NCI-H524 treated with DMSO at 0.1 percent for 48 hours (cell line): ENCODE measurements around the gene WASHC2C.
"Not testable (repeated sequence)": the region's sequence is repeated elsewhere in the genome, so short reads cannot be mapped to it uniquely, and the experiment has no call there.

ENCODE experiments used
- DNase-seq: peaks from one replicate; lab custom pipeline; 2025; lab: John Stamatoyannopoulos, UW

The WASHC2C gene

DNA sequence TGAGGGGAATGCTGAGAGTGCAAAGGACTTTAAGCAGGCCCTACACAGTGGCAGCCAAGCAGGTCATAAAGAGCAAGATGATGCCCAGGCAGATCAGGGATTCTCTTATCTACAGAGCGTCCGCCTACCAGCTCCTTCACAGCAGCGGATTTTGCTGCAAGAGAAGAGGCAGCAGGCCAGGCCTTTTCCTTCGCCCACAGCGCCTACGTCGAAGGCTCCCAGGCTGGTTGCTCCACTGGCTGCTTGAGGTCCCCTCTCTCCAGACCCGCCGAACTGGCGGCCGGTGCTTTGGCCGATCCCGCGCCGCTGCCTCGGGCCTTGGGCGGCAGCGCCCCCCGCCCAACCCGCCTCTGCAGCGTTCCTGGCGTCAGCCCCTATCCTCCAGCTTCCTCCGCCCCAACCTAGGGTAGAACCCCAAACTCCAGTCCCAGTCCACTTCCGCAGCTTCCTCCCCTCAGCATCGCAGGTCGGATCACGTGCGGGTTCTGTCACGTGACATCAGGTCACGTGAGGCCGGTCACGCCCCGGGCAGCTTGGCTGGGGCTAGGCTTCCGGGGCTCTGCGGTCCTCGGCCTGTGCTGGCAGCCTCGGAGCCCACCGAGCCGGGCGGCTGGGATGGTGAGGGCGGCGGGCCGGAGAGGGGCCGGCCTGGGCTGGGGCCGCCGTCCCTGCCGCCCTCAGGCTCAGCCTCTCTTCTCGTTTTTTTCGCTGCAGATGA is at the start of gene WASHC2C:
Gene WASHC2C, plus strand, starts transcription at position 564 of the 718 bp plus-strand sequence. Its CDS starts 52 bp downstream, at position 616.
- DNase-seq: not testable (repeated sequence)

DNA sequence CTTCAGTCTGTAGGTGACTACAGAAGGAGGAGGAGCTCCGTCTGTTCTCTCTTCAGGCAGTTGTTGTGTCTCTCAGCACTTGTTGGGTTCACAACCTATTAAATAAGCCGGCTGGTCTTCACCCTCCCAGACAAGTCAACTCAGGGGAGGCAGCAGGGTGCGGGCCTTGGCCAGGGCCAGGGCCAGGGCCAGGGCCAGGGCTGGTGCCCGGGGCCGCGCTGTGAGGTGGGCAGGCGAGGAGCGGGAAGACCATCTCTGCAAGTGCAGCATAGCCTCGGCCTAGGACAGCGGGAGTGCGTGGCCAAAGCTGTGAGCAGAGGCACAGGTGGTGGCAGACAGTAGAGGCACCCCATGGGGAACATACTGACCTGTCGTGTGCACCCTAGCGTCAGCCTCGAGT is 48.6 kb upstream of the WASHC2C start:
- not testable (repeated sequence) for DNase-seq

DNA sequence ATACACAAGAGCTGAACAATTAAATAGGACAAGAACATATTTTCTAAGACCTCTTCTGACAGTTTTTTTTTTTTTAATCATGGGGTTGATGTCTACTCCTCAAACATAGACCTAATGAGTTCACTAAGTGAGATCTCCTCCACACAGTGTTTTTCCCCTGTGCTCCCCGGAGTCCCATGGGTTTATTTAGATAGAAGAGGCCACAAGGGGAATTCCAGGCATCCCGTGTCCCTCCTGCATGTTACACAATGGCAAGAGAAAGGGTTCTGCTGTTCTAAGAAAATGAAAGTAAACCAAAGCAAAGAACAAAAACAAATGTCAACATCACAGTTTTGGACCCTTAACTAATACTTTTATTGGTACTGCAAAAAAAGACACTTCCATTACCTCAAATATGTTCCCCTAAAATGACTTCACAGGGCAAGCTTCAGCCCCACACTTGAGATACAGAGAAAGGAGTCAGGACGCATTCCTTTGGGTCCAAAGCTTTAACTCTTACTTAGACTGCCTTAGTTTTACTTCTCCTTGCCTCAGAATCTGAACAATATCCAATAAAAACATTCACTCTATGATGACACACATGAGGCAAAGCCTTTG is 16.8 kb upstream of the WASHC2C start:
- DNase-seq: not testable (repeated sequence)

DNA sequence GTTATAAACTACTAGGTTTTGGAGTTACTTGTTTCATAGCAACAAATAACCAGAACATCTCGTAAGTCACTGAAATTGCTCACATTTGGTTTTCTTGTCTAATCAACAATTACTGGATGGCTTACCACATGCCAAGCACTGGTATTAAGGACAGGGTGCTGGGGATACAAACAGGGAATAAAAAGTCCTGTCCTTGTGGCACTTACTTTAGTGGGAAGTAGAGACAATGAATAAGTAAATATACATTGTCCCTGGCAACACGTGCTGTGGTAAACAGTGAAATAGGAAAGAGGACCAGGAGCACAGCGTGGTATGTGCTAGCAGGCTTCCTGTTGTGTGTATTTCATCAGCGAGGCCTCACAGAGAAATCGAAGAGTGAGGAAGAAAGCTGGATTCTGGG is 15.8 kb upstream of the WASHC2C start:
- DNase-seq: not testable (repeated sequence)

- not testable (repeated sequence) for DNase-seq
These were observed 10.0 kb upstream of the WASHC2C start for GRCh38 chr10:45717053-45717452.

DNA sequence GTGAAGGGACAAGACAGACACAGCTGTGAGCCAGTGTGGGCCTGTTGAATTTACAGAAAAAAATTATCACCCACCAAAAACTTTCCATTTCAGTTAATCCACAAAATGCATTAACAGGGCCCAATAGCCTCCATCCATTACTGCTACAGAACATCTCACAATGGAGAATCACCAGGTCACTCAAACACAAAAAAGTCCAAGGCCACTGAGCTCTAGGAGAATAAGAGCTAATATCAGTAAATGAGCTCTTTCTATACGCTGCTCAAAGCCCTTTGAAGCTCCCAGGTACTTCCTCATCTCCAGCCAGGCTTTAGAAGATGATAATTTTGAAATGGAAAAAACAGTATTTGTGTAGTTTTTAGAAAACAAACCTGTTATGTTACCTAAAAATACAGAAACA is 9.4 kb upstream of the WASHC2C start:
- DNase-seq: not testable (repeated sequence)

DNA sequence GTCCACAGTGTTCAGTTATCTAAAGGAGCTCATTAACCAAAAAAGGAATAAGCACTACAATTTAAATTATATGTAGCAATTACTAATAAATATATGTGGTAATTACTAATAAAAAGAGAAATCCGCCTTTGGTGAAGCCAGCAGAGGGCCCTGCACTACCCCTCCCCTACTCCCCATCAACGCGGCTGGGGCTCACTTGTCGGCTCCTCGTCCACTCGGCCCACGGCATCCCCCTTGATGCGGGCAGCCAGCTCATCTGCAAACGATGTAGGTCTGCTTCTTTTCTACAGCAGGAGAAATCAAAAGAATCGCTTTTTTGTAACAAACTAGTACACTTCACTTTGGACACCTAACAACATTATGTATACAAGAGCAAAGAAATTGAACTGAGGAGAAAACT is 5.6 kb upstream of the WASHC2C start:
- DNase-seq: not testable (repeated sequence)

DNA sequence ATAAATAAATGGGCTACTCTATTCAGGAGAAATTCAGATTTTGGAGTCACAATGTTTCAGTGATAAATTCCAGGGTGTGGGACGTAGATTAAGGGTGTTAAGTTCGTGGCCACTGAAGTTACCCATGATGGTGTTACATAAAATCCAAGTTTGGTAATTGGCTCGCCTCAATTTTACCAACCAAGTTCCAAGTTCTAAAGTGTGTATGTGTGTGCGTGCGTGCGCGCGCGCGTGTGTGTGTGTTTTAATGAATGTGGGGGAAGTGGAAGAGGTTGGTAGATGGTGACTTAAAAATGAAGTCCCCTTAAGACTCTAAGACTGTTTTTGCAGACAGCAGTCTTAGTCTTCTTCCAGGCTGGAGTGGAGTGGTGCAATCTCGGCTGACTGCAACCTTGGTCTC is 3.2 kb upstream of the WASHC2C start:
- not testable (repeated sequence) for DNase-seq

- DNase-seq: not testable (repeated sequence)
These were observed 427 bp downstream of the WASHC2C start for GRCh38 chr10:45727421-45727965.

GRCh38 chr10:45734449-45734848 is 7.4 kb downstream of the WASHC2C start:
- DNase-seq: not testable (repeated sequence)

GRCh38 chr10:45734867-45735266 is 7.8 kb downstream of the WASHC2C start:
- not testable (repeated sequence) for DNase-seq

GRCh38 chr10:45741559-45741958 is 14.5 kb downstream of the WASHC2C start:
- not testable (repeated sequence) for DNase-seq

- DNase-seq: not testable (repeated sequence)
These were observed 14.9 kb downstream of the WASHC2C start for GRCh38 chr10:45742014-45742413.

GRCh38 chr10:45751141-45751540 is 24.1 kb downstream of the WASHC2C start:
- not testable (repeated sequence) for DNase-seq

GRCh38 chr10:45752210-45752609 is 25.1 kb downstream of the WASHC2C start:
- not testable (repeated sequence) for DNase-seq

DNA sequence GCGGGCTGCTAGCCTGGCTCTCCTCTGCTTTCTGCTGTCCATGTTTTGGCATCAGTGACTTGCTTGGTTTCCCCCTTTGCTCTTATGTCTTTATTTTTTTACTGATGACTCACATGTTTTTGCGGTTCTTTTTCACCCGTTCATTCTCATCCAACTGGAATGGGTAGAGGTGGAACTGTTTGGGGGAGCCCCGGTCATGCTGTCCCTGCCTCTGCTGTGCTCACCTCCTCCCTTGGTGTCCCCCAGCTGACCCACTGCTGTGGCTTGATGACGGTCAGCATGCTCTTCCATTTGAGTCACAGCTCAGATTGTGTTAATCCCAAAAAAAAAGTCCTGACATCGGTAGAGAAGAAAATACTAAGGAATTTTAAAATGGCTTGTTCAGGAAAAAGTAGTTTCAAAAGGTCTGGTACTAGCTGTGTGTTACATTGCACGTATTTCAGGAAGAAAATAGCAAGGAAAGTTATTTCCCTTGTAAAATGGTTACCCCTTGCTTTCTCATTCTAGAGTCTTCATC is 27.0 kb downstream of the WASHC2C start:
- not testable (repeated sequence) for DNase-seq

GRCh38 chr10:45755083-45755482 is 28.0 kb downstream of the WASHC2C start:
- DNase-seq: not testable (repeated sequence)

DNA sequence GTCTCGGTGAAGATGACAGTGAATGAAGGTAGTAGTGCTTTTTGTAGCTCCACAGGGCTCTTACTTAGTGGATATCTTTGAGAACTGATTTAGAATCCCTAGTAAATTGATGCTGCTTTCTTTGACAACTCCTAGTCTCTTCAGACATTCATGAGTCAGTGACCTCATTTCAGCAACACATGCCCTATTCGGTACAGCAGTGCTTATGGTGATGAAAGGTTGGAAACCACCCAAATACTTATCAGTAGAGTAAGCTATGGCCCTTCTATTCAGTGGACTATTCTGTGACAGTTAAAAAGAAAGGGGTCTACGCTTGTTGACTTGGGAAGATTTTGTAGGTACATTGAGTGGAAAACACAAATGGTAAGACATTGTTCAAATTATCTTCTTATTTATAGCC is 29.0 kb downstream of the WASHC2C start:
- DNase-seq: not testable (repeated sequence)

DNA sequence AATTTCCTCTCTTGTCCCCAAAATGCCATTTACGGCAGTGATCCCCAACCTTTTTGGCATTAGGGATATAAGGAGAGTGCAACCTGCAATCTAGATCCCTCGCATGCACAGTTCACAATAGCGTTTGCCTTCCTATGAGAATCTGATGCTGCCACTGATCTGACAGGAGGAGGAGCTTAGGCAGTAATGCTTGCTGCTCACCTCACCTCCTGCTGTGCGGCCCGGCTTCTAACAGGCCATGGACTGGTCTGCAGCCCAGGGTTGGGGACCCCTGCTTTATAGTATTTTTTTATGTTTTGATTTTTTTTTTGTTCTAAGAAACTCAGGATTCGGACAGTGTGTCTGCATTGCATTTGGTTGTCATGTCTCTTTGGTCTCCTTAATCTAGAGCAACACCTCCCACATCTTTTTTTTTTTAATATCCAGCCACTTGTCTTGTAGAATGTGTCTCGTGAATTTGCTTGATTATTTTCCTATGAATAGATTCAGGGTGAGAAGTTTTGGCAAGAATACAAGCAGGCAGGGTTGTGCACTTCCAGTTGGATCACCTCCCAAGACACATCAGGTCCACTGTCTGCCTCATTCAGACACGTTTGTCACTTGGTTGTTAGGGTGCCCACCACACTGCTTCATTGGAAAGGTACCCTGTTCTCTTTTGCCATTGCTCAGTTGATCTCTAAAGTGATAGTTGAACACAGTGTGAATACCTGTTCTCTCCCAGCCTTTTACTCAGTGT is 30.8 kb downstream of the WASHC2C start:
- not testable (repeated sequence) for DNase-seq

GRCh38 chr10:45761622-45762021 is 34.6 kb downstream of the WASHC2C start:
- not testable (repeated sequence) for DNase-seq

DNA sequence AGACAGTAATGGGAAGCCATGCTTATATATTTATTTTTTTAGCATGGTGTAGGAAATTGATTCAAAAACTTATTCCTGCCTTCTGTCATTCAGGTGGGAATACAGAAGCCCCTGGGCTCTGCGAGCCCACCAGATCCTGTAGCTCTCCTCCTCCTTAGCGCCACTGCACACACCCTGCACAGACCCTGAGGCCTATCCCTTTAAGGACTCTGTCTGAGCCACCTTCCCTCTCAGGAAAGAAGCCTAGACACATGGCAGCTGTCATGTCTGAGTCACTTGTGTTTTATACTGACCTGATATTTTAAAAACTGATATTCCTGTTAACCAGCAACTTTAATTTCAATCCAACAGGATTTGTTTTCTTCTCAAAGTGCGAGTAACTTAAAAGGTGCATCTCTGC is 36.0 kb downstream of the WASHC2C start:
- DNase-seq: not testable (repeated sequence)

DNA sequence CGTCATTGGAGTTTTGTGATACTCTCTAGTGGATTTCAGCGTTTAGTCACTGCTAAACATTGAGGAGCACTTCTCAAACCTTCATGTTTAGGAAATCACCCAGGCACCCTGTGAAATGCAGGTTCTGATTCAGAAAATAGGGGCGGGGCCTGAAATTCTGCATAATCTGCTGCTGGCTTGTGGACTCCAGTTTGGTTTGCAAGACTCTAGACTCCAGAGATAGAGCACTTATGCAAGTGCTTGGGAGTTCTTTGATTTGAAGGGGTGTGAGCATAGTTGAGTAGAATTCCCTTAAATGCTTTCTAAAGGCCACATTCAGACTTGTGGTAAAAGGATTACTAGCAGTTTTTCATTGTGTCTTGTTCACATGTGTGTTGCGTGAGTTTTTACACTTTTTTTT is 41.3 kb downstream of the WASHC2C start:
- DNase-seq: not testable (repeated sequence)
